H9 (cell line): ENCODE data around the gene IPO13. TPM values are rescaled to one million over a fixed set of nuclear protein-coding genes. Genes with fewer than 3 reads are reported as not detected.

Source experiments
- DNase-seq: peaks from one replicate; pipeline ENCODE4 v3.0.0-alpha.2; 2017
- H2AFZ ChIP-seq: one replicate; pipeline ENCODE4 v1.6.1; 2013; ENCODE audit warnings: mild to moderate bottlenecking, low read length, control low read depth, moderate library complexity
- H2AK5ac ChIP-seq: 2 replicates; pipeline ENCODE4 v1.6.1; 2013; ENCODE audit warnings: low read length, control low read depth, mixed read lengths; ENCODE audit not compliant: insufficient read length
- H2BK120ac ChIP-seq: one replicate; pipeline ENCODE4 v1.6.1; 2013; ENCODE audit warnings: low read depth, mild to moderate bottlenecking, low read length, control low read depth, inconsistent platforms; ENCODE audit not compliant: poor library complexity, severe bottlenecking
- H2BK12ac ChIP-seq: 2 replicates; pipeline ENCODE4 v1.6.1; 2013; ENCODE audit warnings: low read length, control low read depth, mixed read lengths, low read depth; ENCODE audit not compliant: insufficient read length
- H2BK15ac ChIP-seq: 2 replicates; pipeline ENCODE4 v1.6.1; 2013; ENCODE audit warnings: low read depth, low read length, control low read depth
- H2BK20ac ChIP-seq: one replicate; pipeline ENCODE4 v1.6.1; 2013; ENCODE audit warnings: low read depth, mild to moderate bottlenecking, low read length, control low read depth, inconsistent platforms; ENCODE audit not compliant: poor library complexity, severe bottlenecking
- H2BK5ac ChIP-seq: 2 replicates; pipeline ENCODE4 v1.6.1; 2013; ENCODE audit warnings: low read length, control low read depth, mixed read lengths; ENCODE audit not compliant: insufficient read length
- H3K14ac ChIP-seq: 2 replicates; pipeline ENCODE4 v1.6.1; 2013; ENCODE audit warnings: low read length, control low read depth; ENCODE audit not compliant: insufficient read depth
- H3K18ac ChIP-seq: 2 replicates; pipeline ENCODE4 v1.6.1; 2013; ENCODE audit warnings: low read depth, mild to moderate bottlenecking, mixed read lengths, low read length, control low read depth; ENCODE audit not compliant: insufficient read length
- H3K23ac ChIP-seq: 2 replicates; pipeline ENCODE4 v1.6.1; 2013; ENCODE audit warnings: low read length, control low read depth, mixed read lengths, low read depth; ENCODE audit not compliant: insufficient read length
- H3K23me2 ChIP-seq: 2 replicates; pipeline ENCODE4 v1.6.1; 2013; ENCODE audit warnings: low read depth, mild to moderate bottlenecking, mixed read lengths, low read length, control low read depth; ENCODE audit not compliant: insufficient read length, poor library complexity, severe bottlenecking
- H3K27ac ChIP-seq: 2 replicates; pipeline ENCODE4 v1.5.1; 2013; ENCODE audit warnings: low read length, control low read depth, mixed read lengths, low read depth; ENCODE audit not compliant: insufficient read length
- H3K27me3 ChIP-seq: 2 replicates; pipeline ENCODE4 v1.6.1; 2013; ENCODE audit warnings: low read length, control low read depth, inconsistent platforms; ENCODE audit not compliant: insufficient read depth
- H3K4ac ChIP-seq: 2 replicates; pipeline ENCODE4 v1.6.1; 2013; ENCODE audit warnings: low read depth, mild to moderate bottlenecking, control low read depth, inconsistent platforms, low read length, moderate library complexity
- H3K4me1 ChIP-seq: 2 replicates; pipeline ENCODE4 v1.6.1; 2013; ENCODE audit warnings: low read length, control low read depth, inconsistent platforms; ENCODE audit not compliant: insufficient read depth
- H3K4me2 ChIP-seq: 2 replicates; pipeline ENCODE4 v1.6.1; 2013; ENCODE audit warnings: low read length, control low read depth, mixed read lengths; ENCODE audit not compliant: insufficient read length, insufficient read depth
- H3K56ac ChIP-seq: 2 replicates; pipeline ENCODE4 v1.6.1; 2013; ENCODE audit warnings: low read depth, mild to moderate bottlenecking, mixed read lengths, low read length, control low read depth; ENCODE audit not compliant: insufficient read length
- H3K79me1 ChIP-seq: 2 replicates; pipeline ENCODE4 v1.6.1; 2013; ENCODE audit warnings: low read depth, mild to moderate bottlenecking, moderate library complexity, low read length, control low read depth, inconsistent platforms; ENCODE audit not compliant: insufficient read depth, poor library complexity, severe bottlenecking
- H3K79me2 ChIP-seq: 2 replicates; pipeline ENCODE4 v1.6.1; 2013; ENCODE audit warnings: low read length, control low read depth, inconsistent platforms; ENCODE audit not compliant: insufficient read depth
- H3K9ac ChIP-seq: 2 replicates; pipeline ENCODE4 v1.6.1; 2013; ENCODE audit warnings: low read length, control low read depth, mixed read lengths; ENCODE audit not compliant: insufficient read length; ENCODE audit errors: extremely low read depth
- H3K9me3 ChIP-seq: one replicate; pipeline ENCODE4 v1.6.1; 2013; ENCODE audit warnings: low read depth, low read length, inconsistent platforms; ENCODE audit not compliant: control insufficient read depth
- H3T11ph ChIP-seq: one replicate; pipeline ENCODE4 v1.6.1; 2013; ENCODE audit warnings: mild to moderate bottlenecking, low read length, control low read depth, inconsistent platforms
- H4K20me1 ChIP-seq: one replicate; pipeline ENCODE4 v1.6.1; 2013; ENCODE audit not compliant: control insufficient read depth, insufficient read length, insufficient read depth
- H4K5ac ChIP-seq: 2 replicates; pipeline ENCODE4 v1.6.1; 2013; ENCODE audit warnings: low read depth, mild to moderate bottlenecking, mixed read lengths, low read length, control low read depth; ENCODE audit not compliant: insufficient read length
- H4K8ac ChIP-seq: replicated peaks from 2 replicates; pipeline ENCODE4 v1.6.1; 2013; ENCODE audit warnings: low read length, control low read depth, mixed read lengths, low read depth; ENCODE audit not compliant: insufficient read length
- H4K91ac ChIP-seq: 2 replicates; pipeline ENCODE4 v1.6.1; 2013; ENCODE audit warnings: low read depth, mild to moderate bottlenecking, moderate library complexity, mixed read lengths, low read length, control low read depth; ENCODE audit not compliant: insufficient read length
- H3K27ac Mint-ChIP-seq, 3 experiments: 2 replicates in 2 of 3; 3 replicates in 1 of 3; pipeline ENCODE4 v1.8.0; 2020 to 2021; ENCODE audit warnings: mixed read lengths in 3 of 3, mild to moderate bottlenecking in 1 of 3, moderate library complexity in 1 of 3
- H3K27me3 Mint-ChIP-seq: 2 replicates; pipeline ENCODE4 v1.8.0; 2021; ENCODE audit warnings: low read depth, mild to moderate bottlenecking, moderate library complexity, mixed read lengths
- H3K36me3 Mint-ChIP-seq, 3 experiments: 2 replicates in 2 of 3; 3 replicates in 1 of 3; pipeline ENCODE4 v1.8.0; 2020 to 2021; ENCODE audit warnings: low read depth in 3 of 3, mixed read lengths in 3 of 3; ENCODE audit not compliant: insufficient read depth in 1 of 3
- H3K4me1 Mint-ChIP-seq, 2 experiments: 2 replicates each; pipeline ENCODE4 v1.8.0; 2020; ENCODE audit warnings: mixed read lengths in 2 of 2
- H3K4me3 Mint-ChIP-seq, 2 experiments: 2 replicates in 1 of 2; 3 replicates in 1 of 2; pipeline ENCODE4 v1.8.0; 2020 to 2021; ENCODE audit warnings: mild to moderate bottlenecking in 2 of 2, mixed read lengths in 2 of 2, moderate library complexity in 1 of 2
- H3K9me3 Mint-ChIP-seq, 2 experiments: 2 replicates in 1 of 2; 3 replicates in 1 of 2; pipeline ENCODE4 v1.8.0; 2020; ENCODE audit warnings: mild to moderate bottlenecking in 2 of 2, mixed read lengths in 2 of 2, moderate library complexity in 1 of 2
- CTCF ChIP-seq: fragments of 200-600 bp; sonication (generic); conservative IDR thresholded peaks from 3 replicates; pipeline ENCODE4 v1.8.0; 2021; ENCODE audit warnings: antibody characterized with exemption, mild to moderate bottlenecking
- WGBS: extraction: QIAGEN DNeasy Blood & Tissue Kit; methylation state at CpG from one replicate; pipeline ENCODE4 v1.1.7; 2013; ENCODE audit warnings: missing lambda C conversion rate, low lambda C conversion rate, mixed read lengths; ENCODE audit not compliant: insufficient read length; ENCODE audit errors: extremely low coverage; 5-methylcytosine and 5-hydroxymethylcytosine counted together
- total RNA-seq: library from RNA; stranded (reverse); gene quantifications from 2 replicates; pipeline ENCODE4 v1.2.1, GENCODE V29; 2021

The IPO13 gene
- total RNA-seq, 1 experiment from 2014 or later, result 24.5 TPM

- TF ChIP-seq CTCF, result no peak
- peaks cover 4 to 7% (median 6%) of the 10 kb centered on the region in 3 experiments; a peak in 5 of 7 replicates for H3K36me3 Mint-ChIP-seq
- Histone ChIP-seq H3K4me2 (no peak overlapping the region), H3K79me2 (no peaks in the 10 kb centered on the region), H3K14ac (no peak overlapping the region), H2BK120ac (no peak overlapping the region), H4K8ac (no peak overlapping the region), H2AK5ac (no peak overlapping the region), H3K27ac (no peak overlapping the region), H3K18ac (no peak overlapping the region), H4K91ac (no peak overlapping the region), H2AFZ (no peak overlapping the region), H2BK12ac (no peak overlapping the region), H4K5ac (no peak overlapping the region), H2BK20ac (no peak overlapping the region), H3K56ac (no peak overlapping the region), H3K4me1 (peaks cover 6% of the 10 kb centered on the region; the same call in 1 of the 2 replicates), H3T11ph (no peak overlapping the region), H3K4ac (no peak overlapping the region), H2BK15ac (no peak overlapping the region), H3K23ac (no peak overlapping the region), H2BK5ac (no peak overlapping the region), H3K9ac (no peak overlapping the region), H3K27me3 (no peaks in the 10 kb centered on the region), H3K79me1 (no peaks in the 10 kb centered on the region), H4K20me1 (no peaks in the 10 kb centered on the region), H3K9me3 (no peaks in the 10 kb centered on the region), H3K23me2 (peaks cover 16% of the 10 kb centered on the region)
- peaks cover 34 to 44% of the 10 kb centered on the region in 2 experiments for H3K4me1 Mint-ChIP-seq
- no peak overlapping the region for H3K4me3 Mint-ChIP-seq
- no CpG with 5 or more reads among the region's 4 CpGs for WGBS
- H3K27ac Mint-ChIP-seq, result no peak overlapping the region
- H3K27me3 Mint-ChIP-seq, result peaks cover 15% of the 10 kb centered on the region
- no peak for DNase-seq
- H3K9me3 Mint-ChIP-seq, result no peaks in the 10 kb centered on the region
These were observed 15.8 kb upstream of the IPO13 start for GRCh38 chr1:43930949-43931275.
